ENCODE data around the gene NOVA2. TPM values are rescaled to one million over a fixed set of nuclear protein-coding genes. Genes with fewer than 3 reads are reported as not detected.

NOVA2 gene
- total and polyA plus RNA-seq, 9 of the 15 experiments (the other 6 are each of a cell fraction or from before 2014, with no cell fraction given), result not detected

DNA sequence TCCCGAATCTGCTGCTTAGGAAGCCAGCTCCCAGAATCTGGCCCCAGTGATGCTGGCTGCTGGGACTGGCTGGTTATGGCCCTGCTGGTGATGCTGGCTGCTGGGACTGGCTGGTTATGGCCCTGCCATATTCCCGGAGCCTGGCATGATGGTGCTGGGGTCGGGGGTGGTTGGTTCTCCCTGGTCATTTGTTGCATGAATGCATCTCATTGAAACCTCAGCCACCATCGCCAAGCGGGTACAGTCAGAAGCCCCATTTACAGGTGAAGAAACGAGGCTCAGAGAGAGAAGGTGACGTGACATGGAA lies 47.1 kb upstream of the NOVA2 start:
- Histone ChIP-seq H3K27me3 (ENCODE audit: control insufficient read depth in 2 of 2, insufficient read depth in 2 of 2, low read length in 2 of 2) (no peaks in the 10 kb centered on the region), H3K4me2 (ENCODE audit: insufficient read depth, low read length) (no peak overlapping the region), H3K36me3 (ENCODE audit: control insufficient read depth, insufficient read depth, low read length) (peaks cover 14% of the 10 kb centered on the region; the same call in 1 of the 3 replicates), H2AFZ (ENCODE audit: low read depth, low read length) (no peak overlapping the region), H3K4me3 (no peak overlapping the region), H3K27ac (ENCODE audit: extremely low read depth, low read depth, low read length) (no peak overlapping the region), H3K9me3 (replicated peaks; ENCODE audit: control insufficient read depth, insufficient read depth, low read depth, low read length) (no peaks in the 10 kb centered on the region), H3K4me1 (replicated peaks in 1 of 2; ENCODE audit: control insufficient read depth in 2 of 2, insufficient read depth in 2 of 2, low read length in 2 of 2) (peaks cover 8 to 38% of the 10 kb centered on the region in 2 experiments; a peak in 4 of 5 replicates), H3K9me1 (ENCODE audit: control insufficient read depth, insufficient read depth, low read length) (no peaks in the 10 kb centered on the region), H4K20me1 (replicated peaks; ENCODE audit: control insufficient read depth, insufficient read depth, low read length) (peaks cover 2% of the 10 kb centered on the region; the same call in 1 of the 2 replicates), H3K9ac (ENCODE audit: insufficient read depth in 1 of 2, low read depth in 2 of 2, low read length in 2 of 2) (no peak overlapping the region), H3K79me2 (ENCODE audit: control insufficient read depth, insufficient read depth, low read length) (no peaks in the 10 kb centered on the region)
- in situ Hi-C loops (cut with MboI), result no loop called here
- no TSS peak for BruUV-seq (replicated peaks)
- intact Hi-C loops (cut with micrococcal nuclease), result loop anchor here (5.0 kb wide), 1 partner anchor 108 kb away; the partner anchor contains the start of gene NANOS2
- WGBS (ENCODE audit: insufficient coverage, low coverage, missing lambda C conversion rate), result 74% methylated on average over 7 of the region's 7 CpGs
- POLR2A ChIA-PET, result interaction anchor here (1.0 kb wide), 1 partner anchor 9 kb away, joined by 3 read pairs; no protein-coding TSS in a partner anchor
- DNase-seq (ENCODE audit: extremely low read depth in 1 of 4, low spot score in 3 of 4), result no peak
- ATAC-seq, result no peak
- no peak for FAIRE-seq
- CTCF ChIA-PET (ENCODE audit: low intra/inter-chr PET ratio), result interaction anchor here (0.6 kb wide), 1 partner anchor 53 kb away, joined by 3 read pairs; no protein-coding TSS in a partner anchor
- TF ChIP-seq, protein P1, sequence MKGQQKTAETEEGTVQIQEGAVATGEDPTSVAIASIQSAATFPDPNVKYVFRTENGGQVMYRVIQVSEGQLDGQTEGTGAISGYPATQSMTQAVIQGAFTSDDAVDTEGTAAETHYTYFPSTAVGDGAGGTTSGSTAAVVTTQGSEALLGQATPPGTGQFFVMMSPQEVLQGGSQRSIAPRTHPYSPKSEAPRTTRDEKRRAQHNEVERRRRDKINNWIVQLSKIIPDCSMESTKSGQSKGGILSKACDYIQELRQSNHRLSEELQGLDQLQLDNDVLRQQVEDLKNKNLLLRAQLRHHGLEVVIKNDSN (CRISPR knock-in tag; IDR thresholded peaks at IDR 0.05), result no peak
- no peak for TF ChIP-seq ZNF133 (CRISPR knock-in tag; IDR thresholded peaks at IDR 0.05)
- no peak for TF ChIP-seq SUPT5H (IDR thresholded peaks at IDR 0.05)
- TF ChIP-seq, protein P2, sequence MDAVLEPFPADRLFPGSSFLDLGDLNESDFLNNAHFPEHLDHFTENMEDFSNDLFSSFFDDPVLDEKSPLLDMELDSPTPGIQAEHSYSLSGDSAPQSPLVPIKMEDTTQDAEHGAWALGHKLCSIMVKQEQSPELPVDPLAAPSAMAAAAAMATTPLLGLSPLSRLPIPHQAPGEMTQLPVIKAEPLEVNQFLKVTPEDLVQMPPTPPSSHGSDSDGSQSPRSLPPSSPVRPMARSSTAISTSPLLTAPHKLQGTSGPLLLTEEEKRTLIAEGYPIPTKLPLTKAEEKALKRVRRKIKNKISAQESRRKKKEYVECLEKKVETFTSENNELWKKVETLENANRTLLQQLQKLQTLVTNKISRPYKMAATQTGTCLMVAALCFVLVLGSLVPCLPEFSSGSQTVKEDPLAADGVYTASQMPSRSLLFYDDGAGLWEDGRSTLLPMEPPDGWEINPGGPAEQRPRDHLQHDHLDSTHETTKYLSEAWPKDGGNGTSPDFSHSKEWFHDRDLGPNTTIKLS (IDR thresholded peaks at IDR 0.05; ENCODE audit: borderline replicate concordance, low read depth), result no peak
- TF ChIP-seq, protein P3, sequence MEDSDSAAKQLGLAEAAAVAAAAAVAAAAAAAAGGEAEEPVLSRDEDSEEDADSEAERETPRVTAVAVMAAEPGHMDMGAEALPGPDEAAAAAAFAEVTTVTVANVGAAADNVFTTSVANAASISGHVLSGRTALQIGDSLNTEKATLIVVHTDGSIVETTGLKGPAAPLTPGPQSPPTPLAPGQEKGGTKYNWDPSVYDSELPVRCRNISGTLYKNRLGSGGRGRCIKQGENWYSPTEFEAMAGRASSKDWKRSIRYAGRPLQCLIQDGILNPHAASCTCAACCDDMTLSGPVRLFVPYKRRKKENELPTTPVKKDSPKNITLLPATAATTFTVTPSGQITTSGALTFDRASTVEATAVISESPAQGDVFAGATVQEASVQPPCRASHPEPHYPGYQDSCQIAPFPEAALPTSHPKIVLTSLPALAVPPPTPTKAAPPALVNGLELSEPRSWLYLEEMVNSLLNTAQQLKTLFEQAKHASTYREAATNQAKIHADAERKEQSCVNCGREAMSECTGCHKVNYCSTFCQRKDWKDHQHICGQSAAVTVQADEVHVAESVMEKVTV (CRISPR knock-in tag; IDR thresholded peaks at IDR 0.05), result no peak
- TF ChIP-seq, protein P4, sequence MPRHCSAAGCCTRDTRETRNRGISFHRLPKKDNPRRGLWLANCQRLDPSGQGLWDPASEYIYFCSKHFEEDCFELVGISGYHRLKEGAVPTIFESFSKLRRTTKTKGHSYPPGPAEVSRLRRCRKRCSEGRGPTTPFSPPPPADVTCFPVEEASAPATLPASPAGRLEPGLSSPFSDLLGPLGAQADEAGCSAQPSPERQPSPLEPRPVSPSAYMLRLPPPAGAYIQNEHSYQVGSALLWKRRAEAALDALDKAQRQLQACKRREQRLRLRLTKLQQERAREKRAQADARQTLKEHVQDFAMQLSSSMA (CRISPR knock-in tag; IDR thresholded peaks at IDR 0.05), result no peak
- TF ChIP-seq COPS2 (conservative IDR thresholded peaks at IDR 0.05), result no peak
- no peak for TF ChIP-seq HMG20B (CRISPR knock-in tag; IDR thresholded peaks at IDR 0.05)
- TF ChIP-seq DDX20 (tag; IDR thresholded peaks at IDR 0.05; ENCODE audit: low read depth), result no peak
- no peak for TF ChIP-seq RHOXF2B (CRISPR knock-in tag; conservative IDR thresholded peaks at IDR 0.05)
- TF ChIP-seq NCOR1 (IDR thresholded peaks at IDR 0.05), result no peak
- TF ChIP-seq NCOA4 (IDR thresholded peaks at IDR 0.05; ENCODE audit: partially characterized antibody), result no peak
- TF ChIP-seq, protein P5, sequence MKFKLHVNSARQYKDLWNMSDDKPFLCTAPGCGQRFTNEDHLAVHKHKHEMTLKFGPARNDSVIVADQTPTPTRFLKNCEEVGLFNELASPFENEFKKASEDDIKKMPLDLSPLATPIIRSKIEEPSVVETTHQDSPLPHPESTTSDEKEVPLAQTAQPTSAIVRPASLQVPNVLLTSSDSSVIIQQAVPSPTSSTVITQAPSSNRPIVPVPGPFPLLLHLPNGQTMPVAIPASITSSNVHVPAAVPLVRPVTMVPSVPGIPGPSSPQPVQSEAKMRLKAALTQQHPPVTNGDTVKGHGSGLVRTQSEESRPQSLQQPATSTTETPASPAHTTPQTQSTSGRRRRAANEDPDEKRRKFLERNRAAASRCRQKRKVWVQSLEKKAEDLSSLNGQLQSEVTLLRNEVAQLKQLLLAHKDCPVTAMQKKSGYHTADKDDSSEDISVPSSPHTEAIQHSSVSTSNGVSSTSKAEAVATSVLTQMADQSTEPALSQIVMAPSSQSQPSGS (CRISPR knock-in tag; IDR thresholded peaks at IDR 0.05), result no peak
- TF ChIP-seq TARDBP (IDR thresholded peaks at IDR 0.05), result no peak
- no peak for TF ChIP-seq ZC3H8 (IDR thresholded peaks at IDR 0.05)
- no peak for TF ChIP-seq RBM22 (IDR thresholded peaks at IDR 0.05; ENCODE audit: low read depth, low read length, poor library complexity, severe bottlenecking)
- TF ChIP-seq, protein P6, sequence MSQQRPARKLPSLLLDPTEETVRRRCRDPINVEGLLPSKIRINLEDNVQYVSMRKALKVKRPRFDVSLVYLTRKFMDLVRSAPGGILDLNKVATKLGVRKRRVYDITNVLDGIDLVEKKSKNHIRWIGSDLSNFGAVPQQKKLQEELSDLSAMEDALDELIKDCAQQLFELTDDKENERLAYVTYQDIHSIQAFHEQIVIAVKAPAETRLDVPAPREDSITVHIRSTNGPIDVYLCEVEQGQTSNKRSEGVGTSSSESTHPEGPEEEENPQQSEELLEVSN (IDR thresholded peaks at IDR 0.05; ENCODE audit: borderline replicate concordance in 1 of 2, extremely low read depth in 1 of 2, insufficient read depth in 1 of 2, insufficient read length in 1 of 2, low read depth in 1 of 2, low read length in 1 of 2, poor library complexity in 1 of 2, severe bottlenecking in 1 of 2), result no peak
